ENCODE data around the gene SMLR1. TPM values are rescaled to one million over a fixed set of nuclear protein-coding genes. Genes with fewer than 3 reads are reported as not detected.

SMLR1 gene
- total RNA-seq, 2 donors from 2014 or later: 0.40 to 0.42 TPM

GRCh38 chr6:130847001-130847910, 20.1 kb downstream of the SMLR1 start:
- TF ChIP-seq, protein P1, sequence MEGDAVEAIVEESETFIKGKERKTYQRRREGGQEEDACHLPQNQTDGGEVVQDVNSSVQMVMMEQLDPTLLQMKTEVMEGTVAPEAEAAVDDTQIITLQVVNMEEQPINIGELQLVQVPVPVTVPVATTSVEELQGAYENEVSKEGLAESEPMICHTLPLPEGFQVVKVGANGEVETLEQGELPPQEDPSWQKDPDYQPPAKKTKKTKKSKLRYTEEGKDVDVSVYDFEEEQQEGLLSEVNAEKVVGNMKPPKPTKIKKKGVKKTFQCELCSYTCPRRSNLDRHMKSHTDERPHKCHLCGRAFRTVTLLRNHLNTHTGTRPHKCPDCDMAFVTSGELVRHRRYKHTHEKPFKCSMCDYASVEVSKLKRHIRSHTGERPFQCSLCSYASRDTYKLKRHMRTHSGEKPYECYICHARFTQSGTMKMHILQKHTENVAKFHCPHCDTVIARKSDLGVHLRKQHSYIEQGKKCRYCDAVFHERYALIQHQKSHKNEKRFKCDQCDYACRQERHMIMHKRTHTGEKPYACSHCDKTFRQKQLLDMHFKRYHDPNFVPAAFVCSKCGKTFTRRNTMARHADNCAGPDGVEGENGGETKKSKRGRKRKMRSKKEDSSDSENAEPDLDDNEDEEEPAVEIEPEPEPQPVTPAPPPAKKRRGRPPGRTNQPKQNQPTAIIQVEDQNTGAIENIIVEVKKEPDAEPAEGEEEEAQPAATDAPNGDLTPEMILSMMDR (conservative IDR thresholded peaks at IDR 0.05): no peak
- H3K4me1 Mint-ChIP-seq: peaks cover 2% of the 10 kb centered on the region
- H3K4me3 Mint-ChIP-seq: no peak overlapping the region
- no peak for DNase-seq
- 80 to 92% methylated on average over 6 to 7 of the region's 7 CpGs for WGBS, 2 experiments (ENCODE audit: insufficient coverage in 1 of 2, insufficient read length in 1 of 2)
- no peak overlapping the region for H3K27ac Mint-ChIP-seq
- Histone ChIP-seq H3K27me3 (ENCODE audit: control insufficient read depth, insufficient read depth, low read length, poor library complexity, severe bottlenecking) (no peaks in the 10 kb centered on the region), H3K9ac (ENCODE audit: extremely low read depth, low read length, poor library complexity, severe bottlenecking) (no peak overlapping the region), H3K36me3 (ENCODE audit: control insufficient read depth, insufficient read depth, low read length) (peaks cover 16% of the 10 kb centered on the region), H3K4me3 (ENCODE audit: low read length) (no peak overlapping the region), H3K9me3 (ENCODE audit: control insufficient read depth, low read length) (no peaks in the 10 kb centered on the region), H3K27ac (ENCODE audit: low read depth, low read length) (no peak overlapping the region), H3K4me1 (ENCODE audit: control insufficient read depth, insufficient read depth, low read length) (no peaks in the 10 kb centered on the region)
- no peaks in the 10 kb centered on the region for H3K27me3 Mint-ChIP-seq (ENCODE audit: insufficient read depth)
- H3K36me3 Mint-ChIP-seq (ENCODE audit: low read depth): no peaks in the 10 kb centered on the region
- no peaks in the 10 kb centered on the region for H3K9me3 Mint-ChIP-seq

GRCh38 chr6:130848945-130849344, 21.7 kb downstream of the SMLR1 start:
- WGBS, 2 experiments (ENCODE audit: insufficient coverage in 1 of 2, insufficient read length in 1 of 2): 87% methylated on average over 2 of the region's 2 CpGs; no CpG with 5 or more reads in 1 of the 2 experiments
- H3K4me1 ChIP-seq (ENCODE audit: control insufficient read depth, insufficient read depth, low read length): peaks cover 6% of the 10 kb centered on the region
- no peaks in the 10 kb centered on the region for H3K27me3 ChIP-seq (ENCODE audit: control insufficient read depth, insufficient read depth, low read length, poor library complexity, severe bottlenecking)
- no peak overlapping the region for H3K4me3 ChIP-seq (ENCODE audit: low read length)
- no peak overlapping the region for H3K4me3 Mint-ChIP-seq
- no peak overlapping the region for H3K9ac ChIP-seq (ENCODE audit: extremely low read depth, low read length, poor library complexity, severe bottlenecking)
- no peak overlapping the region for H3K27ac ChIP-seq (ENCODE audit: low read depth, low read length)
- H3K27ac Mint-ChIP-seq: no peak overlapping the region
- H3K27me3 Mint-ChIP-seq (ENCODE audit: insufficient read depth): no peaks in the 10 kb centered on the region
- peak; percentile 58 for DNase-seq
- no peaks in the 10 kb centered on the region for H3K36me3 Mint-ChIP-seq (ENCODE audit: low read depth)
- peaks cover 23% of the 10 kb centered on the region for H3K36me3 ChIP-seq (ENCODE audit: control insufficient read depth, insufficient read depth, low read length)
- H3K9me3 Mint-ChIP-seq: no peaks in the 10 kb centered on the region
- TF ChIP-seq, protein P1 (conservative IDR thresholded peaks at IDR 0.05): no peak
- no peaks in the 10 kb centered on the region for H3K9me3 ChIP-seq (ENCODE audit: control insufficient read depth, low read length)
- H3K4me1 Mint-ChIP-seq: peaks cover 11% of the 10 kb centered on the region

- H3K4me3 Mint-ChIP-seq: no peak overlapping the region
Measured at GRCh38 chr6:130849594-130849993, 22.4 kb downstream of the SMLR1 start.

More at GRCh38 chr6:130849594-130849993, 22.4 kb downstream of the SMLR1 start:
- H3K27ac ChIP-seq (ENCODE audit: low read depth, low read length): no peak overlapping the region
- 94% methylated on average over 1 of the region's 1 CpG; no CpG with 5 or more reads in 1 of the 2 experiments for WGBS, 2 experiments (ENCODE audit: insufficient coverage in 1 of 2, insufficient read length in 1 of 2)
- no peaks in the 10 kb centered on the region for H3K36me3 Mint-ChIP-seq (ENCODE audit: low read depth)
- TF ChIP-seq, protein P1 (conservative IDR thresholded peaks at IDR 0.05): no peak
- H3K4me1 ChIP-seq (ENCODE audit: control insufficient read depth, insufficient read depth, low read length): peaks cover 10% of the 10 kb centered on the region
- H3K9me3 Mint-ChIP-seq: no peaks in the 10 kb centered on the region
- H3K36me3 ChIP-seq (ENCODE audit: control insufficient read depth, insufficient read depth, low read length): peaks cover 24% of the 10 kb centered on the region
- peaks cover 15% of the 10 kb centered on the region for H3K4me1 Mint-ChIP-seq
- H3K9ac ChIP-seq (ENCODE audit: extremely low read depth, low read length, poor library complexity, severe bottlenecking): no peak overlapping the region
- H3K27me3 Mint-ChIP-seq (ENCODE audit: insufficient read depth): no peaks in the 10 kb centered on the region
- no peak overlapping the region for H3K27ac Mint-ChIP-seq
- no peak for DNase-seq
- H3K4me3 ChIP-seq (ENCODE audit: low read length): no peak overlapping the region
- no peaks in the 10 kb centered on the region for H3K9me3 ChIP-seq (ENCODE audit: control insufficient read depth, low read length)
- no peaks in the 10 kb centered on the region for H3K27me3 ChIP-seq (ENCODE audit: control insufficient read depth, insufficient read depth, low read length, poor library complexity, severe bottlenecking)
